ENCODE measurements around the gene SMIM8.
"Not testable (repeated sequence)": the region's sequence is repeated elsewhere in the genome, so short reads cannot be mapped to it uniquely, and the experiment has no call there.

The SMIM8 gene

GRCh38 chr6:87322304-87323212, at the start of gene SMIM8:
TSS of gene SMIM8 (plus strand) at chr6:87322588. CDS start at chr6:87337032, 14,444 bp downstream.
- DNase-seq, result peak; percentile 85

- no peak for DNase-seq
Measured at GRCh38 chr6:87274660-87275274, 47.6 kb upstream of the SMIM8 start.

GRCh38 chr6:87276624-87277023, 45.8 kb upstream of the SMIM8 start:
- DNase-seq, result no peak

- peak; percentile 63 for DNase-seq
Measured at GRCh38 chr6:87277123-87277522, 45.3 kb upstream of the SMIM8 start.

- no peak for DNase-seq
Measured at GRCh38 chr6:87279196-87279595, 43.2 kb upstream of the SMIM8 start.

- no peak for DNase-seq
Measured at GRCh38 chr6:87281426-87281825, 41.0 kb upstream of the SMIM8 start.

GRCh38 chr6:87282743-87283142, 39.6 kb upstream of the SMIM8 start:
- DNase-seq, result no peak

- DNase-seq, result no peak
Measured at GRCh38 chr6:87283461-87283860, 38.9 kb upstream of the SMIM8 start.

GRCh38 chr6:87287251-87287650, 35.1 kb upstream of the SMIM8 start:
- no peak for DNase-seq

- no peak for DNase-seq
Measured at GRCh38 chr6:87289571-87289970, 32.8 kb upstream of the SMIM8 start.

- DNase-seq, result no peak
Measured at GRCh38 chr6:87291883-87292282, 30.5 kb upstream of the SMIM8 start.

GRCh38 chr6:87293526-87293925, 28.9 kb upstream of the SMIM8 start:
- DNase-seq, result no peak

GRCh38 chr6:87297119-87297518, 25.3 kb upstream of the SMIM8 start:
- no peak for DNase-seq

GRCh38 chr6:87301277-87301676, 21.1 kb upstream of the SMIM8 start:
- not testable (repeated sequence) for DNase-seq

- DNase-seq, result no peak
Measured at GRCh38 chr6:87308970-87309369, 13.4 kb upstream of the SMIM8 start.

GRCh38 chr6:87312860-87313259, 9.5 kb upstream of the SMIM8 start:
- DNase-seq, result no peak

- no peak for DNase-seq
Measured at GRCh38 chr6:87315071-87315470, 7.3 kb upstream of the SMIM8 start.

GRCh38 chr6:87319271-87319987, 3.0 kb upstream of the SMIM8 start:
- peak; percentile 16 for DNase-seq

GRCh38 chr6:87323880-87324279, 1.5 kb downstream of the SMIM8 start:
- not testable (repeated sequence) for DNase-seq

- no peak for DNase-seq
Measured at GRCh38 chr6:87330961-87331360, 8.6 kb downstream of the SMIM8 start.

GRCh38 chr6:87333033-87333432, 10.6 kb downstream of the SMIM8 start:
- DNase-seq, result peak; percentile 8

- peak; percentile 70 for DNase-seq
Measured at GRCh38 chr6:87333591-87334181, 11.3 kb downstream of the SMIM8 start.

GRCh38 chr6:87334683-87335082, 12.3 kb downstream of the SMIM8 start:
- DNase-seq, result no peak
